Hepatocyte (in vitro differentiated cells): ENCODE measurements around the gene PRDM16. TPM values are rescaled to one million over a fixed set of nuclear protein-coding genes. Genes with fewer than 3 reads are reported as not detected.

ENCODE experiments used
- DNase-seq: peaks from one replicate; pipeline ENCODE4 v3.0.0-alpha.2; 2016; ENCODE audit warnings: low spot score
- H2AFZ ChIP-seq: fragments of 200-600 bp; sonication (generic); 2 replicates; pipeline ENCODE4 v1.6.0; 2016; ENCODE audit warnings: antibody characterized with exemption, mild to moderate bottlenecking
- H3K27ac ChIP-seq: fragments of 200-600 bp; sonication (generic); 2 replicates; pipeline ENCODE4 v1.5.1; 2016; ENCODE audit warnings: mild to moderate bottlenecking
- H3K27me3 ChIP-seq: fragments of 200-600 bp; sonication (generic); 2 replicates; pipeline ENCODE4 v1.6.1; 2016
- H3K36me3 ChIP-seq: fragments of 200-600 bp; sonication (generic); replicated peaks from 2 replicates; pipeline ENCODE4 v1.5.1; 2016; ENCODE audit warnings: low read depth; ENCODE audit not compliant: insufficient read depth
- H3K4me1 ChIP-seq: fragments of 200-600 bp; sonication (generic); 2 replicates; pipeline ENCODE4 v1.5.1; 2016; ENCODE audit warnings: mild to moderate bottlenecking, moderate library complexity; ENCODE audit not compliant: insufficient read depth
- H3K4me2 ChIP-seq: fragments of 200-600 bp; sonication (generic); 2 replicates; pipeline ENCODE4 v1.6.0; 2016
- H3K4me3 ChIP-seq: fragments of 200-600 bp; sonication (generic); 2 replicates; pipeline ENCODE4 v1.5.1; 2016; ENCODE audit warnings: mild to moderate bottlenecking
- H3K79me2 ChIP-seq: fragments of 200-600 bp; sonication (generic); 2 replicates; pipeline ENCODE4 v1.6.0; 2017; ENCODE audit warnings: mild to moderate bottlenecking
- H3K9me2 ChIP-seq: fragments of 200-600 bp; sonication (generic); replicated peaks from 2 replicates; pipeline ENCODE4 v1.6.0; 2017; ENCODE audit warnings: mild to moderate bottlenecking; ENCODE audit not compliant: insufficient read depth
- H3K9me3 ChIP-seq: fragments of 200-600 bp; sonication (generic); 2 replicates; pipeline ENCODE4 v1.5.1; 2016; ENCODE audit warnings: low read depth, mild to moderate bottlenecking
- H4K20me1 ChIP-seq: fragments of 200-600 bp; sonication (generic); 2 replicates; pipeline ENCODE4 v1.6.0; 2016; ENCODE audit warnings: mild to moderate bottlenecking; ENCODE audit not compliant: insufficient read depth, poor library complexity, severe bottlenecking
- CTCF ChIP-seq: fragments of 200-600 bp; sonication (generic); IDR thresholded peaks from 2 replicates; pipeline ENCODE4 v1.5.1; 2016; ENCODE audit warnings: antibody characterized with exemption, mild to moderate bottlenecking; ENCODE audit not compliant: poor library complexity
- EZH2 ChIP-seq: fragments of 200-600 bp; sonication (generic); IDR thresholded peaks from 2 replicates; pipeline ENCODE4 v1.6.1; 2016; ENCODE audit warnings: antibody characterized with exemption, mild to moderate bottlenecking, borderline replicate concordance
- EZH2phosphoT487 ChIP-seq: fragments of 200-600 bp; sonication (generic); IDR thresholded peaks from one replicate; pipeline ENCODE4 v1.6.1; 2018; ENCODE audit warnings: antibody characterized with exemption, mild to moderate bottlenecking, low read depth, moderate library complexity; ENCODE audit not compliant: unreplicated experiment, severe bottlenecking
- WGBS: methylation state at CpG from one replicate; pipeline ENCODE4 v1.1.6; 2016; ENCODE audit warnings: low lambda C conversion rate; ENCODE audit errors: missing lambda C conversion rate; 5-methylcytosine and 5-hydroxymethylcytosine counted together
- polyA plus RNA-seq: library from polyadenylated mRNA; unstranded; fragments of >200 nt; fragmentation: Nextera tagmentation; extraction: Ambion mirVana; gene quantifications from 2 replicates; pipeline ENCODE4 v1.2.1, GENCODE V29; 2016
- total RNA-seq: library from RNA; depleted of rRNA; stranded (reverse); fragments of >200 nt; gene quantifications from 2 replicates; pipeline ENCODE4 v1.2.3, GENCODE V29; 2014

Gene PRDM16
- total and polyA plus RNA-seq, 2 experiments from 2014 or later: 8.1 to 9.9 TPM

- H3K27ac ChIP-seq: no peak overlapping the region
- no peaks in the 10 kb centered on the region for H3K9me2 ChIP-seq
- H3K4me1 ChIP-seq: peaks cover 2% of the 10 kb centered on the region
- no peaks in the 10 kb centered on the region for H3K27me3 ChIP-seq
- H3K4me2 ChIP-seq: no peak overlapping the region
- H3K9me3 ChIP-seq: no peaks in the 10 kb centered on the region
- WGBS: 94% methylated on average over 9 of the region's 14 CpGs
- H3K36me3 ChIP-seq: no peaks in the 10 kb centered on the region
- no peaks in the 10 kb centered on the region for H3K79me2 ChIP-seq
- no peak overlapping the region for H2AFZ ChIP-seq
- H3K4me3 ChIP-seq: no peak overlapping the region
- no peak for DNase-seq
- H4K20me1 ChIP-seq: no peaks in the 10 kb centered on the region
- no peak for TF ChIP-seq EZH2
- no peak for TF ChIP-seq CTCF
- no peak for TF ChIP-seq EZH2phosphoT487
These were observed 77.5 kb downstream of the PRDM16 start for GRCh38 chr1:3146458-3146857.

- no peak for DNase-seq
- H2AFZ ChIP-seq: no peak overlapping the region
- H3K9me3 ChIP-seq: no peaks in the 10 kb centered on the region
- H3K4me3 ChIP-seq: no peak overlapping the region
- H3K36me3 ChIP-seq: no peaks in the 10 kb centered on the region
- H3K4me2 ChIP-seq: no peak overlapping the region
- H3K9me2 ChIP-seq: no peaks in the 10 kb centered on the region
- H3K27me3 ChIP-seq: no peaks in the 10 kb centered on the region
- H3K4me1 ChIP-seq: peaks cover 2% of the 10 kb centered on the region
- no peak overlapping the region for H3K27ac ChIP-seq
- no peak for TF ChIP-seq EZH2phosphoT487
- no peak for TF ChIP-seq CTCF
- no peak for TF ChIP-seq EZH2
- H4K20me1 ChIP-seq: no peaks in the 10 kb centered on the region
- no peaks in the 10 kb centered on the region for H3K79me2 ChIP-seq
- WGBS: 97% methylated on average over 8 of the region's 19 CpGs
These were observed 77.9 kb downstream of the PRDM16 start for GRCh38 chr1:3146907-3147306.

- H3K4me2 ChIP-seq: no peak overlapping the region
- no peaks in the 10 kb centered on the region for H3K36me3 ChIP-seq
- no peaks in the 10 kb centered on the region for H3K9me2 ChIP-seq
- TF ChIP-seq CTCF (no peak), EZH2 (no peak), EZH2phosphoT487 (no peak)
- H3K9me3 ChIP-seq: no peaks in the 10 kb centered on the region
- no peaks in the 10 kb centered on the region for H3K27me3 ChIP-seq
- no peaks in the 10 kb centered on the region for H3K79me2 ChIP-seq
- no peak overlapping the region for H2AFZ ChIP-seq
- no peaks in the 10 kb centered on the region for H4K20me1 ChIP-seq
- WGBS: 91% methylated on average over 6 of the region's 6 CpGs
- no peak for DNase-seq
- no peaks in the 10 kb centered on the region for H3K4me1 ChIP-seq
- H3K4me3 ChIP-seq: no peak overlapping the region
- H3K27ac ChIP-seq: no peak overlapping the region
These were observed 79.2 kb downstream of the PRDM16 start for GRCh38 chr1:3148171-3148570.

GRCh38 chr1:3149277-3149676 lies 80.3 kb downstream of the PRDM16 start:
- Histone ChIP-seq H3K27me3 (no peaks in the 10 kb centered on the region), H3K4me3 (no peak overlapping the region), H4K20me1 (no peaks in the 10 kb centered on the region), H3K36me3 (no peaks in the 10 kb centered on the region), H3K9me3 (no peaks in the 10 kb centered on the region), H2AFZ (no peak overlapping the region), H3K9me2 (no peaks in the 10 kb centered on the region), H3K4me2 (no peak overlapping the region), H3K79me2 (no peaks in the 10 kb centered on the region), H3K4me1 (no peaks in the 10 kb centered on the region), H3K27ac (no peak overlapping the region)
- WGBS: 89% methylated on average over 8 of the region's 8 CpGs
- TF ChIP-seq EZH2: no peak
- TF ChIP-seq EZH2phosphoT487: no peak
- DNase-seq: no peak
